ENCODE data around the gene PDE3A. TPM values are rescaled to one million over a fixed set of nuclear protein-coding genes. Genes with fewer than 3 reads are reported as not detected.

PDE3A gene
- total and polyA plus RNA-seq, 4 experiments from 2014 or later, result not detected

- intact Hi-C loops (cut with micrococcal nuclease), result no loop called here
- CTCF ChIA-PET (ENCODE audit: partially characterized antibody), result no interaction called here
- Mint-ChIP-seq H3K27me3 (no peaks in the 10 kb centered on the region), H3K36me3 (no peaks in the 10 kb centered on the region), H3K9me3 (no peaks in the 10 kb centered on the region), H3K27ac (no peak overlapping the region), H3K4me1 (no peaks in the 10 kb centered on the region), H3K4me3 (no peak overlapping the region)
- Histone ChIP-seq H3K27me3 (ENCODE audit: insufficient read depth, low read length) (no peaks in the 10 kb centered on the region), H3K27ac (ENCODE audit: low read depth, low read length) (no peak overlapping the region), H3K9me3 (ENCODE audit: control insufficient read depth in 1 of 2, low read length in 2 of 2) (no peaks in the 10 kb centered on the region), H3K4me1 (ENCODE audit: insufficient read depth, low read length) (no peaks in the 10 kb centered on the region), H3K4me3 (ENCODE audit: low read length in 2 of 2) (no peak overlapping the region), H3K36me3 (ENCODE audit: insufficient read depth, low read length) (no peaks in the 10 kb centered on the region)
- POLR2A ChIA-PET (ENCODE audit: partially characterized antibody), result no interaction called here
- DNase-seq, result no peak
These were observed 144.9 kb downstream of the PDE3A start for GRCh38 chr12:20513189-20513588.

- ChIA-PET POLR2A (ENCODE audit: partially characterized antibody) (no interaction called here), CTCF (ENCODE audit: partially characterized antibody) (no interaction called here)
- DNase-seq, result no peak
- Histone ChIP-seq H3K9me3 (ENCODE audit: control insufficient read depth in 1 of 2, low read length in 2 of 2) (no peaks in the 10 kb centered on the region), H3K27me3 (ENCODE audit: insufficient read depth, low read length) (no peaks in the 10 kb centered on the region), H3K27ac (ENCODE audit: low read depth, low read length) (no peak overlapping the region), H3K36me3 (ENCODE audit: insufficient read depth, low read length) (no peaks in the 10 kb centered on the region), H3K4me3 (ENCODE audit: low read length in 2 of 2) (no peak overlapping the region), H3K4me1 (ENCODE audit: insufficient read depth, low read length) (no peaks in the 10 kb centered on the region)
- H3K4me1 Mint-ChIP-seq, result no peaks in the 10 kb centered on the region
- H3K9me3 Mint-ChIP-seq, result no peaks in the 10 kb centered on the region
- no peak overlapping the region for H3K27ac Mint-ChIP-seq
- intact Hi-C loops (cut with micrococcal nuclease), result no loop called here
- no peaks in the 10 kb centered on the region for H3K36me3 Mint-ChIP-seq
- H3K4me3 Mint-ChIP-seq, result no peak overlapping the region
- H3K27me3 Mint-ChIP-seq, result no peaks in the 10 kb centered on the region
These were observed 146.3 kb downstream of the PDE3A start for GRCh38 chr12:20514598-20514997.

- H3K36me3 Mint-ChIP-seq, result no peaks in the 10 kb centered on the region
- CTCF ChIA-PET (ENCODE audit: partially characterized antibody), result no interaction called here
- intact Hi-C loops (cut with micrococcal nuclease), result no loop called here
These were observed 152.2 kb downstream of the PDE3A start for GRCh38 chr12:20520532-20520931.

GRCh38 chr12:20523658-20524057 lies 155.3 kb downstream of the PDE3A start:
- Mint-ChIP-seq H3K27ac (no peak overlapping the region), H3K4me1 (no peaks in the 10 kb centered on the region), H3K4me3 (no peak overlapping the region), H3K27me3 (no peaks in the 10 kb centered on the region), H3K9me3 (peaks cover 0 to 2% (median 0%) of the 10 kb centered on the region in 8 donors), H3K36me3 (no peaks in the 10 kb centered on the region)
- Histone ChIP-seq H3K36me3 (ENCODE audit: insufficient read depth, low read length) (no peaks in the 10 kb centered on the region), H3K9me3 (ENCODE audit: control insufficient read depth in 1 of 2, low read length in 2 of 2) (no peaks in the 10 kb centered on the region), H3K27ac (ENCODE audit: low read depth, low read length) (no peak overlapping the region), H3K4me3 (ENCODE audit: low read length in 2 of 2) (no peak overlapping the region), H3K4me1 (ENCODE audit: insufficient read depth, low read length) (no peaks in the 10 kb centered on the region), H3K27me3 (ENCODE audit: insufficient read depth, low read length) (no peaks in the 10 kb centered on the region)
- DNase-seq, result no peak
- CTCF ChIA-PET (ENCODE audit: partially characterized antibody), result no interaction called here
- intact Hi-C loops (cut with micrococcal nuclease), result no loop called here
- POLR2A ChIA-PET (ENCODE audit: partially characterized antibody), result no interaction called here

More at GRCh38 chr12:20520532-20520931, 152.2 kb downstream of the PDE3A start:
- no peak overlapping the region for H3K27ac Mint-ChIP-seq
- Histone ChIP-seq H3K4me1 (ENCODE audit: insufficient read depth, low read length) (no peaks in the 10 kb centered on the region), H3K27ac (ENCODE audit: low read depth, low read length) (no peak overlapping the region), H3K27me3 (ENCODE audit: insufficient read depth, low read length) (no peaks in the 10 kb centered on the region), H3K36me3 (ENCODE audit: insufficient read depth, low read length) (no peaks in the 10 kb centered on the region), H3K9me3 (ENCODE audit: control insufficient read depth in 1 of 2, low read length in 2 of 2) (no peaks in the 10 kb centered on the region), H3K4me3 (ENCODE audit: low read length in 2 of 2) (no peak overlapping the region)
- DNase-seq, result no peak
- POLR2A ChIA-PET (ENCODE audit: partially characterized antibody), result no interaction called here
- H3K27me3 Mint-ChIP-seq, result no peaks in the 10 kb centered on the region
- peaks cover 0 to 2% (median 0%) of the 10 kb centered on the region in 8 donors for H3K9me3 Mint-ChIP-seq
- no peaks in the 10 kb centered on the region for H3K4me1 Mint-ChIP-seq
- no peak overlapping the region for H3K4me3 Mint-ChIP-seq

GRCh38 chr12:20524113-20524512 lies 155.8 kb downstream of the PDE3A start:
- intact Hi-C loops (cut with micrococcal nuclease), result no loop called here
- H3K9me3 Mint-ChIP-seq, result peaks cover 0 to 2% (median 0%) of the 10 kb centered on the region in 8 donors
- no peaks in the 10 kb centered on the region for H3K4me1 Mint-ChIP-seq
- ChIA-PET CTCF (ENCODE audit: partially characterized antibody) (no interaction called here), POLR2A (ENCODE audit: partially characterized antibody) (no interaction called here)
- DNase-seq, result no peak
- H3K36me3 Mint-ChIP-seq, result no peaks in the 10 kb centered on the region
- no peak overlapping the region for H3K4me3 Mint-ChIP-seq
- Histone ChIP-seq H3K9me3 (ENCODE audit: control insufficient read depth in 1 of 2, low read length in 2 of 2) (no peaks in the 10 kb centered on the region), H3K4me1 (ENCODE audit: insufficient read depth, low read length) (no peaks in the 10 kb centered on the region), H3K36me3 (ENCODE audit: insufficient read depth, low read length) (no peaks in the 10 kb centered on the region), H3K27me3 (ENCODE audit: insufficient read depth, low read length) (no peaks in the 10 kb centered on the region), H3K4me3 (ENCODE audit: low read length in 2 of 2) (no peak overlapping the region), H3K27ac (ENCODE audit: low read depth, low read length) (no peak overlapping the region)
- H3K27ac Mint-ChIP-seq, result no peak overlapping the region
- no peaks in the 10 kb centered on the region for H3K27me3 Mint-ChIP-seq

GRCh38 chr12:20525064-20525610 lies 156.8 kb downstream of the PDE3A start:
- intact Hi-C loops (cut with micrococcal nuclease), result no loop called here
- Mint-ChIP-seq H3K4me3 (no peak overlapping the region), H3K4me1 (no peaks in the 10 kb centered on the region), H3K27me3 (no peaks in the 10 kb centered on the region), H3K9me3 (peaks cover 0 to 2% (median 0%) of the 10 kb centered on the region in 8 donors), H3K36me3 (no peaks in the 10 kb centered on the region), H3K27ac (no peak overlapping the region)
- Histone ChIP-seq H3K4me1 (ENCODE audit: insufficient read depth, low read length) (no peaks in the 10 kb centered on the region), H3K4me3 (ENCODE audit: low read length in 2 of 2) (no peak overlapping the region), H3K36me3 (ENCODE audit: insufficient read depth, low read length) (no peaks in the 10 kb centered on the region), H3K27me3 (ENCODE audit: insufficient read depth, low read length) (no peaks in the 10 kb centered on the region), H3K27ac (ENCODE audit: low read depth, low read length) (no peak overlapping the region), H3K9me3 (ENCODE audit: control insufficient read depth in 1 of 2, low read length in 2 of 2) (no peaks in the 10 kb centered on the region)
- ChIA-PET POLR2A (ENCODE audit: partially characterized antibody) (no interaction called here), CTCF (ENCODE audit: partially characterized antibody) (no interaction called here)
- no peak for DNase-seq

- H3K27me3 ChIP-seq (ENCODE audit: insufficient read depth, low read length), result no peaks in the 10 kb centered on the region
- H3K27me3 Mint-ChIP-seq, result no peaks in the 10 kb centered on the region
- H3K9me3 ChIP-seq (ENCODE audit: control insufficient read depth in 1 of 2, low read length in 2 of 2), result no peaks in the 10 kb centered on the region
- intact Hi-C loops (cut with micrococcal nuclease), result no loop called here
- H3K4me1 ChIP-seq (ENCODE audit: insufficient read depth, low read length), result no peaks in the 10 kb centered on the region
- no peak for DNase-seq
- POLR2A ChIA-PET (ENCODE audit: partially characterized antibody), result no interaction called here
- CTCF ChIA-PET (ENCODE audit: partially characterized antibody), result no interaction called here
- no peaks in the 10 kb centered on the region for H3K36me3 ChIP-seq (ENCODE audit: insufficient read depth, low read length)
- no peaks in the 10 kb centered on the region for H3K36me3 Mint-ChIP-seq
- H3K27ac ChIP-seq (ENCODE audit: low read depth, low read length), result no peak overlapping the region
- no peak overlapping the region for H3K27ac Mint-ChIP-seq
- no peak overlapping the region for H3K4me3 Mint-ChIP-seq
- no peaks in the 10 kb centered on the region for H3K4me1 Mint-ChIP-seq
- no peak overlapping the region for H3K4me3 ChIP-seq (ENCODE audit: low read length in 2 of 2)
- peaks cover 0 to 1% (median 0%) of the 10 kb centered on the region in 8 donors for H3K9me3 Mint-ChIP-seq
These were observed 159.3 kb downstream of the PDE3A start for GRCh38 chr12:20527417-20528163.
